GM19397 (cell line): ENCODE results near the gene CYP2A6.
"Not testable (repeated sequence)": the region's sequence is repeated elsewhere in the genome, so short reads cannot be mapped to it uniquely, and the experiment has no call there.

Source experiments
- ATAC-seq: cut with Tn5 transposase; IDR thresholded peaks from one replicate; pipeline ENCODE4 v1.9.1; 2021; ENCODE audit warnings: mild to moderate bottlenecking, moderate library complexity; ENCODE audit not compliant: unreplicated experiment

CYP2A6 gene

GRCh38 chr19:40850277-40850676, at the start of gene CYP2A6:
TSS of gene CYP2A6 (minus strand) at chr19:40850447. CDS start at chr19:40850426, 21 bp downstream.
- ATAC-seq = not testable (repeated sequence)

GRCh38 chr19:40899964-40900363, 49.7 kb upstream of the CYP2A6 start:
- ATAC-seq = not testable (repeated sequence)

GRCh38 chr19:40896843-40897789, 46.9 kb upstream of the CYP2A6 start:
- ATAC-seq = not testable (repeated sequence)

- no peak for ATAC-seq
These were observed 46.2 kb upstream of the CYP2A6 start for GRCh38 chr19:40896418-40896796.

GRCh38 chr19:40893112-40893511, 42.9 kb upstream of the CYP2A6 start:
- no peak for ATAC-seq

DNA sequence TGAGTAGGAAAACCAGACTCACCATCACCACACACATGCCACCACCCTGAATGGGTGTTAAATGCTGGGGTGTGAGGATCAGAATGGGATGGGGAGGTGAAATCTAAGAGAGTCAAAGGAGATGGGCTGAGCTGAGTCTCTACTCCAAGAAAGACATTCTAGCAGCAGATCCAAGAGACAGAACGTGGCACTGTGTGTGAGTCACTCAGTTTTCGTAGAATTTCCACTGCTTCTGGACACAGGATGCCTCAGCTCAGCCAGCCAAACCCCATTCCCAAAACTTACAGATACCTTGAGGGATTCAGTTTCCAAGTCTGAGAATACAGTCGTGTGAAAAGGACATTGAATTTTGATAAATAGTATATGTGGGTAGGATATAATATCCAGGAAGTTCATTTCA, 39.1 kb upstream of the CYP2A6 start:
- no peak for ATAC-seq

DNA sequence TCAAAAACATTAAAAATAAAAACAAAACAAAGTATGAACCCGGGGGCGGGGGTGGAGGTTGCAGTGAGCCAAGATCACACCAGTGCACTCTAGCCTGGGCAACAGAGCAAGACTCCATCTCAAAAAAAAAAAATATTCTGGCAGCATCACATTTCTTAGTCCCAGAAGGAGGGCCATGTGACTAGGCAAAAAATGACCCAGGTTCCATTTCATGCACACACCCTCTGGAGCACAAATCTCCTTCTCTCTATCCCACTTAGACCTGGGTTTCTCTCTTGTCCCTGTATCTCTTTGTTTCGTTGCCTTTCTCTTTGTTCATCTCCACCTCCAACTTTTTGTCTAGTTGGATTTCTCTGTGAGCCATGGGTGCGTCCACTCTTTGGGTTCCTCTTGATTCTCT, 37.9 kb upstream of the CYP2A6 start:
- ATAC-seq = no peak

DNA sequence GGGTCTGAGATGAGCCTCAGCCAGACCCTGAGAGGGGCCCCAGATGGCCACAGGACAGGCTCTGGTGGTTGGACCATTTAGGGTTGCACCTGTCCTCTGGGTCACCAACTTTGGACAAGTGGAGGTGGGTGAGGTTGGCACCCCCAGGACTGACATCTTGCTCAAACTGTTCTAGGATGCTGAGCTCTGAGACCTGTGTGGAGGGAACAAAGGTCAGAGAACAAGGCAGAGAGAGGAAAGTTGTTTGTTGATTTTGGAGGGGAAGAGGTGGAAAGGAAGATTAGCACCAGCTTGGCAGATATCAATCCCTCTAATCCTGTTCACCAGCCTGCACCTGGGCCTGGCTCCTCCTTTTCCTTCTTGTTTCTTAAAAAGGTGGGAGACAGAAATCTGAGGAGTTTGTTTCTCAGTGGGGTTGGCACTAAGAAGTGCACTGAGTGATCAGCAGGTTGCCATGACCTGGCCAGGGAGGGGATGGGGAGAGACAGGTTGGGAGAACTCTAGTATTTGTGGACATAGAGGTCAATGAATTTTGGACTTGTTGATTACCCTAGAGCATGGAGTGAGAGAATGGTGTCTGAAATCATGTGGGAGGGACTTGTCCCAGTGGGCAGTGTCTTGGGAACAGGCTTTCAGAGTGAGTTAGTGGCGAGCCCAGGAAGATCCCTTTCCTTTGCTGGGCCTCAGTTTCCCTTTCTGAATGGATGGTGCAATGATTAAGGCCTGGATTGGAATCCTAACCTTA, 34.1 kb upstream of the CYP2A6 start:
- ATAC-seq = not testable (repeated sequence)

DNA sequence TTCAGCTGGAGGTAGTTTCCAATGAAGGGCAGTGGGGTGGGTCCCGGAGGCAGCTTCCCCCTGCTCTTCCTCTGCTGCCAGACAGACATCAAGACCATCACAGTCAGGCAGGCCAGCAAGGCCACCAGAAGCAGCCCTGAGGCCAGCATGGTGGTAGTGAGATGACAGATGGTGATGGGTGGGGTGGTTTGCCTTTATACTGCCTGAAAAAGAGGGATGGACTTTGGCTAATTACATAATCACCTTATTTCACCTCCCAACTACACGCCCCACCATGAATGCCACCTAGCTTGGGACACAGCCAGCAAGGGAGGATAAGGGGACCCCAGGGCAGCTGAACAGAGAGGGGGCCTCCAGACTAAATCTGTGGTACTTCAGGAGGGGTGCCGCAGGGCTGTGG, 31.8 kb upstream of the CYP2A6 start, which contains the start of gene CYP2A7:
CYP2A7 (minus strand) TSS at position 170 of the 400 bp plus-strand sequence; CDS start at position 149, 21 bp downstream.
- not testable (repeated sequence) for ATAC-seq

DNA sequence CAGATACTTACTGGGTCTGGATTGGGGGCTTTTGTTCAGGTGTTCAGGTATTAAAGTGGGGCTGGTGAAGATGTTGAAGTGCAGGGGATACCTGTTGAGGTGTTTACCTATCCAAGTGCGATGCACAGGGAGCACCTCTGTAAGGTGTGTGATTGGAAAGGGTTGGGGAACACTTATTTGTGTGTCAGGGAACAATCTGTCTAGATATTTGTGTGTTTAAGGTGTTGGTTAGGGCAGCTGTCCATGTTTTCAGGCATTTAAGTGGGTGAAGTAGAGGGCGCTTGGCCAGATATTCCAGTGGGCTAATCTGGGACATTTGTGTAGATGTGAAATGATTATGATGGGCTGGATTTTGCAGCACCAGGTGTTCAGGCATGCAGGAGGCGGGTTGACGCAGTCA, 29.1 kb upstream of the CYP2A6 start:
- ATAC-seq = not testable (repeated sequence)

DNA sequence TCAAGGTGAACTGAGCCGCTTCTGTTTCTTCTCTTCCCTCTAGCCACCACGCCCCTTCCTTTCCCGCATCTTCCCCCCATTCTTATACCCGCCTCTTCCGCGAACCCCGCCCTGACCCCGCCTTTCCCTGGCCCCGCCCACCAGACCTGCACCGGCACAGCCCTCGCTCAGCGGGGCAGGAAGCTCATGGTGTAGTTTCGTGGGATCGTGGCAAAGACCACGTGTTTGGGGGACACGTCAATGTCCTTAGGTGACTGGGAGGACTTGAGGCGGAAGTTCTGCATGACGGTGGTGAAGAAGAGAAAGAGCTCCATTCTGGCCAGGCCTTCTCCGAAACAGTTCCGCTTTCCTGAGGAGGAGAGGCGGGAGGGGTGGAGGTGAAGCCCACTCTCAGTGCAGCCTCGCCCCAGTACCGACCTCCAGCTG, 25.3 kb upstream of the CYP2A6 start:
- not testable (repeated sequence) for ATAC-seq

- not testable (repeated sequence) for ATAC-seq
These were observed 24.6 kb upstream of the CYP2A6 start for GRCh38 chr19:40874874-40875273.

GRCh38 chr19:40873873-40874272, 23.6 kb upstream of the CYP2A6 start:
- not testable (repeated sequence) for ATAC-seq

GRCh38 chr19:40872209-40872608, 22.0 kb upstream of the CYP2A6 start:
- no peak for ATAC-seq

DNA sequence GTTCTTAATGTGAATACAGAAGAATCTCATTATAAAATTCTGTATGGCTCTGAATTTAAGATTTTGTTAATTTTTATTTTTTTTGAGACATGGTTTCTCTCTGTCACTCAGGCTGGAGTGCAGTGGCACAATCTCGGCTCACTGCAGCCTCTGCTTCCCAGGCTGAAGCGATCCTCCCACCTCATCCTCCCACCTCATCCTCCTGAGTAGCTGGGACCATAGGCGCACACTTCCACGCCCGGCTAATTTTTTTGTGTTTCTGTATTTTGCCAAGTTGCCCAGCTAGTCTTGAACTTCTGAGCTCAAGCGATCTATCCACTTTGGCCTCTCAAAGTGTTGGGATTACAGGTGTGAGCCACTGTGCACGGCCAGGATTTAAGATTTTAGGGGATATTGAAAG, 17.5 kb upstream of the CYP2A6 start:
- no peak for ATAC-seq

DNA sequence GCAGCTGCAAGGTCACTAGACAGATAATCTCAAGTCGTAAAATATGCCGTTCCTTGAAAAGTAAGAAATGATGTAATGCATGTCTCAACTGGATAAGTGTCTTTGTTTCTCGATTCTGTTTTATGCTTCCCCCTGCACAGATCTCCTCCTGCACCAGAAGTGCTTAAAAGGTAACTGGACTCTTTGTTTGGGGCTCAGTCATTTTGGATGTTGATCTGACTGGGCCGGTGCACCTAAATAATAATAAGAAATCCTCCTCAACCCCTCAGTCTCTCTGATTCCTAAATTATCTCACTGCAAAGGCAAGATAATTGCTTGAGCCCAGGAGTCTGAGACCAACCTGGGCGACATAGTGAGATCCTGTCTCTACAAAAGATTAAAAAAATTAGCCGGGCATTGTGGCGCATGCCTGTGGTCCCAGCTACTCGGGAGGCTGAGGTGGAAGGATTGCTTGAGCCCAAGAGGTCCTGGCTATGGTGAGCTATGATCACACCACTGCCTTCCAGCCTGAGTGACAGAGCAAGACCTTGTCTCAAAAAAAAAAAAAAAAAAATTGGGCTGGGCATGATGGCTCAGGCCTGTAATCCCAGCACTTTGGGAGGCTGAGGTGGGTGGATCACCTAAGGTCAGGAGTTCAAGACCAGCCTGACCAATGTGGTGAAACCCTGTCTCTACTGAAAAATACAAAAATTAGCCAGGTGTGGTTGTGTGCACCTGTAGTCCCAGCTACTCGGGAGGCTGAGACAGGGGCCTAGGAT, 14.7 kb upstream of the CYP2A6 start:
- ATAC-seq = not testable (repeated sequence)

GRCh38 chr19:40862785-40863184, 12.5 kb upstream of the CYP2A6 start:
- ATAC-seq = no peak

GRCh38 chr19:40862333-40862732, 12.1 kb upstream of the CYP2A6 start:
- ATAC-seq = no peak

GRCh38 chr19:40858109-40858508, 7.9 kb upstream of the CYP2A6 start:
- no peak for ATAC-seq

DNA sequence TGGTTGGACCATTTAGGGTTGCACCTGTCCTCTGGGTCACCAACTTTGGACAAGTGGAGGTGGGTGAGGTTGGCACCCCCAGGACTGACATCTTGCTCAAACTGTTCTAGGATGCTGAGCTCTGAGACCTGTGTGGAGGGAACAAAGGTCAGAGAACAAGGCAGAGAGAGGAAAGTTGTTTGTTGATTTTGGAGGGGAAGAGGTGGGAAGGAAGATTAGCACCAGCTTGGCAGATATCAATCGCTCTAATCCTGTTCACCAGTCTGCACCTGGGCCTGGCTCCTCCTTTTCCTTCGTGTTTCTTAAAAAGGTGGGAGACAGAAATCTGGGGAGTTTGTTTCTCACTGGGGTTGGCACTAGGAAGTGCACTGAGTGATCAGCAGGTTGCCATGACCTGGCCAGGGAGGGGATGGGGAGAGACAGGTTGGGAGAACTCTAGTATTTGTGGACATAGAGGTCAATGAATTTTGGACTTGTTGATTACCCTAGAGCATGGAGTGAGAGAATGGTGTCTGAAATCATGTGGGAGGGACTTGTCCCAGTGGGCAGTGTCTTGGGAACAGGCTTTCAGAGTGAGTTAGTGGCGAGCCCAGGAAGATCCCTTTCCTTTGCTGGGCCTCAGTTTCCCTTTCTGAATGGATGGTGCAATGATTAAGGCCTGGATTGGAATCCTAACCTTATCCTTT, 2.4 kb upstream of the CYP2A6 start:
- not testable (repeated sequence) for ATAC-seq
